Measurements from ENCODE around the gene BICRA. TPM values are rescaled to one million over a fixed set of nuclear protein-coding genes. Genes with fewer than 3 reads are reported as not detected.

Gene BICRA
- total and polyA plus RNA-seq, 9 of the 15 experiments (the other 6 are each of a cell fraction or from before 2014, with no cell fraction given) = 0.01 to 8.8 (median 1.2) TPM

GRCh38 chr19:47729799-47730520 lies 121.0 kb downstream of the BICRA start (continued):
- no peak for TF ChIP-seq ZNF449 (CRISPR knock-in tag; IDR thresholded peaks at IDR 0.05)
- peak; percentile 84; the same call in 1 of the 2 replicates for TF ChIP-seq ZNF592 (IDR thresholded peaks at IDR 0.05)
- peak; percentile 44; the same call in 1 of the 2 replicates for TF ChIP-seq NKRF (IDR thresholded peaks at IDR 0.05; ENCODE audit: borderline replicate concordance)
- no peak for TF ChIP-seq ZFP1 (CRISPR knock-in tag; IDR thresholded peaks at IDR 0.05)
- peak; percentile 83 for TF ChIP-seq PCBP1 (IDR thresholded peaks at IDR 0.05; ENCODE audit: low read depth, low read length, poor library complexity, severe bottlenecking)
- peak; percentile 48 for TF ChIP-seq SMAD1 (IDR thresholded peaks at IDR 0.05; ENCODE audit: low read depth, low read length, partially characterized antibody)
- peak; percentile 16 for TF ChIP-seq TBP (optimal IDR thresholded peaks at IDR 0.05; ENCODE audit: low read depth, low read length)
- no peak for TF ChIP-seq ZNF41 (CRISPR knock-in tag; conservative IDR thresholded peaks at IDR 0.05)
- peak; percentile 22; the same call in 1 of the 2 replicates for TF ChIP-seq NR2C1 (IDR thresholded peaks at IDR 0.05)
- no peak for TF ChIP-seq NR2C1 (tag; IDR thresholded peaks at IDR 0.05)
- TF ChIP-seq PTBP1 (IDR thresholded peaks at IDR 0.05; ENCODE audit: low read depth, low read length) = peak; percentile 88
- no peak for TF ChIP-seq ARID2 (IDR thresholded peaks at IDR 0.05)
- peak; percentile 40; the same call in 1 of the 2 replicates for TF ChIP-seq GABPA (tag; conservative IDR thresholded peaks at IDR 0.05; ENCODE audit: low read depth)
- peak; percentile 80 for TF ChIP-seq CBFA2T2 (conservative IDR thresholded peaks at IDR 0.05)
- TF ChIP-seq MTA2 (IDR thresholded peaks at IDR 0.05; ENCODE audit: low read depth) = peak; percentile 64
- peak; percentile 73; the same call in 1 of the 2 replicates for TF ChIP-seq ZBTB2 (IDR thresholded peaks at IDR 0.05)
- no peak for TF ChIP-seq U2AF2 (optimal IDR thresholded peaks at IDR 0.05; ENCODE audit: low read depth, low read length)

All from K562 (cell line).